ENCODE data around the gene IRF6. TPM values are rescaled to one million over a fixed set of nuclear protein-coding genes. Genes with fewer than 3 reads are reported as not detected.

IRF6 gene
- total RNA-seq, 2 donors from 2014 or later = 30.4 to 32.6 TPM

GRCh38 chr1:209777587-209777986 is 28.4 kb downstream of the IRF6 start:
- H3K9me3 ChIP-seq = no peaks in the 10 kb centered on the region

GRCh38 chr1:209775678-209776077 is 30.3 kb downstream of the IRF6 start:
- H3K9me3 ChIP-seq = no peaks in the 10 kb centered on the region
- H3K4me1 ChIP-seq = peaks cover 0 to 2% of the 10 kb centered on the region in 2 donors
- H3K27ac ChIP-seq = no peak overlapping the region
- no peaks in the 10 kb centered on the region for H3K36me3 ChIP-seq
- TF ChIP-seq CTCF (IDR thresholded peaks at IDR 0.05) = no peak
- H3K27me3 ChIP-seq = no peaks in the 10 kb centered on the region
- no peak for DNase-seq (ENCODE audit: low spot score)
- no peak overlapping the region for H3K4me3 ChIP-seq

More at GRCh38 chr1:209777587-209777986, 28.4 kb downstream of the IRF6 start:
- Histone ChIP-seq H3K27me3 (no peaks in the 10 kb centered on the region), H3K4me3 (no peak overlapping the region), H3K27ac (no peak overlapping the region), H3K36me3 (no peaks in the 10 kb centered on the region), H3K4me1 (no peaks in the 10 kb centered on the region)
- no peak for TF ChIP-seq CTCF (IDR thresholded peaks at IDR 0.05)
- DNase-seq (ENCODE audit: low spot score) = no peak

GRCh38 chr1:209774592-209774991 is 31.4 kb downstream of the IRF6 start:
- H3K4me3 ChIP-seq = no peak overlapping the region
- H3K27ac ChIP-seq = no peak overlapping the region
- no peaks in the 10 kb centered on the region for H3K9me3 ChIP-seq
- H3K4me1 ChIP-seq = peaks cover 0 to 13% of the 10 kb centered on the region in 2 donors
- H3K27me3 ChIP-seq = no peaks in the 10 kb centered on the region
- DNase-seq (ENCODE audit: low spot score) = no peak
- TF ChIP-seq CTCF (IDR thresholded peaks at IDR 0.05) = no peak
- no peaks in the 10 kb centered on the region for H3K36me3 ChIP-seq

- Histone ChIP-seq H3K4me3 (no peak overlapping the region), H3K9me3 (no peaks in the 10 kb centered on the region), H3K36me3 (no peaks in the 10 kb centered on the region), H3K27me3 (no peaks in the 10 kb centered on the region), H3K27ac (no peak overlapping the region), H3K4me1 (peaks cover 0 to 28% of the 10 kb centered on the region in 2 donors)
- TF ChIP-seq CTCF (IDR thresholded peaks at IDR 0.05) = no peak
- no peak for DNase-seq (ENCODE audit: low spot score)
Measured at GRCh38 chr1:209772126-209772525, 33.8 kb downstream of the IRF6 start.

GRCh38 chr1:209770636-209771415 is 35.1 kb downstream of the IRF6 start:
- Histone ChIP-seq H3K36me3 (no peaks in the 10 kb centered on the region), H3K27me3 (no peaks in the 10 kb centered on the region), H3K4me1 (peaks cover 0 to 28% of the 10 kb centered on the region in 2 donors), H3K27ac (no peak overlapping the region), H3K9me3 (no peaks in the 10 kb centered on the region), H3K4me3 (no peak overlapping the region)
- TF ChIP-seq CTCF (IDR thresholded peaks at IDR 0.05) = no peak
- DNase-seq (ENCODE audit: low spot score) = no peak

Measured in right atrium auricular region (tissue), 2 donors.